ENCODE measurements around the gene POLR3H.

The POLR3H gene

GRCh38 chr22:41480397-41480735, 63.9 kb downstream of the POLR3H start:
- peak; percentile 20 for DNase-seq

GRCh38 chr22:41479671-41480396, 64.4 kb downstream of the POLR3H start:
- no peak for DNase-seq

GRCh38 chr22:41478891-41479521, 65.3 kb downstream of the POLR3H start:
- DNase-seq = peak; percentile 83

- DNase-seq = no peak
These were observed 65.8 kb downstream of the POLR3H start for GRCh38 chr22:41478473-41478872.
